GM12878 (cell line): ENCODE measurements around the gene CYTL1. TPM values are rescaled to one million over a fixed set of nuclear protein-coding genes. Genes with fewer than 3 reads are reported as not detected.

Experiments
- BACH1 ChIP-seq: fragments of 450-650 bp; IDR thresholded peaks from 2 replicates; pipeline ENCODE4 v1.6.1; 2017; ENCODE audit warnings: mild to moderate bottlenecking, borderline replicate concordance
- BMI1 ChIP-seq: fragments of 450-650 bp; IDR thresholded peaks from 2 replicates; pipeline ENCODE4 v1.6.1; 2016; ENCODE audit warnings: mild to moderate bottlenecking, moderate library complexity, borderline replicate concordance
- CREM ChIP-seq: IDR thresholded peaks from 2 replicates; pipeline ENCODE4 v1.6.1; 2014; ENCODE audit warnings: antibody characterized with exemption, low read depth
- EGR1 ChIP-seq, 2 experiments: IDR thresholded peaks; 1 replicate in 1 of 2; 2 replicates in 1 of 2; pipeline ENCODE4 v1.6.1; 2011 to 2012; ENCODE audit warnings: low read depth in 2 of 2, low read length in 2 of 2, borderline replicate concordance in 1 of 2, mild to moderate bottlenecking in 1 of 2, moderate library complexity in 1 of 2
- FOXM1 ChIP-seq: IDR thresholded peaks from 2 replicates; pipeline ENCODE4 v1.6.1; 2012; ENCODE audit warnings: low read depth, mild to moderate bottlenecking, inconsistent platforms, low read length, moderate library complexity
- GATAD2B ChIP-seq: fragments of 450-650 bp; conservative IDR thresholded peaks from 2 replicates; pipeline ENCODE4 v1.6.1; 2017; ENCODE audit warnings: low read depth, mild to moderate bottlenecking, moderate library complexity
- NBN ChIP-seq: fragments of 450-650 bp; IDR thresholded peaks from 2 replicates; pipeline ENCODE4 v1.6.1; 2016
- SMAD1 ChIP-seq: fragments of 450-650 bp; IDR thresholded peaks from 2 replicates; pipeline ENCODE4 v1.6.1; 2018; ENCODE audit warnings: mild to moderate bottlenecking, low read depth; ENCODE audit not compliant: partially characterized antibody
- SRF ChIP-seq, 2 experiments: IDR thresholded peaks; 2 replicates each; pipeline ENCODE4 v1.6.1; 2011; ENCODE audit warnings: low read depth in 2 of 2, low read length in 2 of 2, mild to moderate bottlenecking in 1 of 2, moderate library complexity in 1 of 2
- TCF7 ChIP-seq: IDR thresholded peaks from 2 replicates; pipeline ENCODE4 v1.6.1; 2014; ENCODE audit warnings: antibody characterized with exemption, borderline replicate concordance
- YBX1 ChIP-seq: fragments of 450-650 bp; IDR thresholded peaks from 2 replicates; pipeline ENCODE4 v1.6.1; 2016; ENCODE audit warnings: antibody characterized with exemption
- ZNF207 ChIP-seq: fragments of 450-650 bp; IDR thresholded peaks from 2 replicates; pipeline ENCODE4 v1.6.1; 2014; ENCODE audit warnings: antibody characterized with exemption, mild to moderate bottlenecking, borderline replicate concordance
- ZNF592 ChIP-seq: fragments of 450-650 bp; IDR thresholded peaks from 2 replicates; pipeline ENCODE4 v1.6.1; 2017; ENCODE audit warnings: mild to moderate bottlenecking, moderate library complexity
- polyA plus RNA-seq, 11 experiments: library from polyadenylated mRNA; depleted of rRNA in 4 of 11; unstranded in 6 of 11; stranded (reverse) in 5 of 11; fragments of >200 nt; fragmentation: Nextera tagmentation in 4 of 11; fragmentation: Illumina TruSeq in 1 of 11; extraction: Ambion mirVana in 4 of 11; extraction: Trizol in 1 of 11; gene quantifications; 1 replicate in 1 of 11; 2 replicates in 10 of 11; pipeline versions ENCODE4 v1.2.1 to v1.2.3, GENCODE V29; 2011 to 2016; ENCODE audit warnings: inconsistent platforms in 2 of 11, missing spikeins in 2 of 11, low read depth in 1 of 11
- total RNA-seq, 4 experiments: library from RNA; depleted of rRNA in 3 of 4; stranded (reverse); fragments of >200 nt in 3 of 4; fragmentation: Illumina TruSeq in 1 of 4; extraction: Trizol in 1 of 4; gene quantifications; 2 replicates each; pipeline versions ENCODE4 v1.2.1 to v1.2.3, GENCODE V29; 2013 to 2021

The CYTL1 gene
- total and polyA plus RNA-seq, 10 of the 15 experiments (the other 5 are each of a cell fraction or from before 2014, with no cell fraction given): not detected

- no peak for TF ChIP-seq BACH1
- no peak for TF ChIP-seq ZNF592
- TF ChIP-seq FOXM1: no peak
- no peak for TF ChIP-seq CREM
- TF ChIP-seq EGR1 (IDR thresholded peaks at IDR 0.05; ENCODE audit: borderline replicate concordance in 1 of 2, low read depth in 2 of 2, low read length in 2 of 2): no peak
- TF ChIP-seq SMAD1: no peak
- no peak for TF ChIP-seq SRF (IDR thresholded peaks at IDR 0.05; ENCODE audit: low read depth in 2 of 2, low read length in 2 of 2)
- no peak for TF ChIP-seq NBN
- TF ChIP-seq TCF7: no peak
- TF ChIP-seq GATAD2B: no peak
- TF ChIP-seq ZNF207: no peak
- TF ChIP-seq BMI1: no peak
- no peak for TF ChIP-seq YBX1
- TF ChIP-seq, all 136 proteins: peak for 0
Observed at GRCh38 chr4:5041699-5042098, 22.4 kb upstream of the CYTL1 start (continued).
